Pulmonary artery endothelial cell (primary cell): ENCODE results near the gene CNOT2. TPM values are rescaled to one million over a fixed set of nuclear protein-coding genes. Genes with fewer than 3 reads are reported as not detected.

ENCODE experiments used
- DNase-seq: peaks from one replicate; pipeline ENCODE4 v3.0.0-alpha.2; 2011; ENCODE audit warnings: low read depth, low spot score
- total RNA-seq: library from RNA; depleted of rRNA; stranded (reverse); fragments of >200 nt; gene quantifications from 2 replicates; pipeline ENCODE4 v1.2.3, GENCODE V29; 2014

Gene CNOT2, protein sequence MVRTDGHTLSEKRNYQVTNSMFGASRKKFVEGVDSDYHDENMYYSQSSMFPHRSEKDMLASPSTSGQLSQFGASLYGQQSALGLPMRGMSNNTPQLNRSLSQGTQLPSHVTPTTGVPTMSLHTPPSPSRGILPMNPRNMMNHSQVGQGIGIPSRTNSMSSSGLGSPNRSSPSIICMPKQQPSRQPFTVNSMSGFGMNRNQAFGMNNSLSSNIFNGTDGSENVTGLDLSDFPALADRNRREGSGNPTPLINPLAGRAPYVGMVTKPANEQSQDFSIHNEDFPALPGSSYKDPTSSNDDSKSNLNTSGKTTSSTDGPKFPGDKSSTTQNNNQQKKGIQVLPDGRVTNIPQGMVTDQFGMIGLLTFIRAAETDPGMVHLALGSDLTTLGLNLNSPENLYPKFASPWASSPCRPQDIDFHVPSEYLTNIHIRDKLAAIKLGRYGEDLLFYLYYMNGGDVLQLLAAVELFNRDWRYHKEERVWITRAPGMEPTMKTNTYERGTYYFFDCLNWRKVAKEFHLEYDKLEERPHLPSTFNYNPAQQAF
- total RNA-seq = 124 and 187 TPM in 2 replicates

DNA sequence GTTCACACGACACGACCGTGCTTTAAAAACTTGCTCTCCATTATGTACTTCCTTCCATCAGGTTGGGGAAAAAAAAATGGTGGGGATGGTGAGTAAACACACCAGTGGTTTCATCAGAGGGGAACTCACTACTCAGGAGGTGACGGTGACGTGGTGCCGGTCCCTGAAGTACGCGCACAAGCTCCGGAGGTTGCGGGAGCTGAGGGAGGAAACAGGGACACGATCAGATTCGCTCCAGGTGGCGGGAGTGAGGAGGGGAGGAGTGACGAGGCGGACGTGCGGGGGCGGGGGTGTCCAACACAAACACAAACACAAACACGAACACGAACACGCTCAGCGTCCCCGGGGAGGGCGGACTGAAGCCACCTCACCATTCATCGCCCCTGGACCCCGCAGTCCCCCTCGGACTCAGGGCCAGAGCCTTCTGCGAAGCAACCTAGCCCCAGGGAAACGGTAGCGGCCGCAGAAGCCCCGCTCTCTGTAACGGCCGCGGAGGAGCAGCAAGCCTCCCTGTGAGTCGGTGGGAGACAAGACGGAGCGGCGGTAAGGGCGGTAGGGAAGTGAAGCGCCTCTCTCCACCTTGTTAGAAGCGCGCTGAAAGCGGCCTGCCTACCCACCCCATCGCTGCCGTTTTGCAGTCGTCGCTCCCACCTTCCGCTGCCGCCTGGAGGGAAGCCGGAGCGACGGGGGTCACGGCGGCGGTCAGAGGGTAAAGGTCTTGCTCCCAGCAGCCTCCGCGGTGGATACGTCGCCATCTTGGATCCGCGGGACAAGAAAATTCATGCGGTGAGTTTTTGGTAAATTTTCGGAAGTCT, at the start of gene CNOT2:
CNOT2 (plus strand) TSS at position 739 of the 815 bp plus-strand sequence. CDS start 34,794 bp downstream, outside the sequence.
- peak; percentile 75 for DNase-seq

DNA sequence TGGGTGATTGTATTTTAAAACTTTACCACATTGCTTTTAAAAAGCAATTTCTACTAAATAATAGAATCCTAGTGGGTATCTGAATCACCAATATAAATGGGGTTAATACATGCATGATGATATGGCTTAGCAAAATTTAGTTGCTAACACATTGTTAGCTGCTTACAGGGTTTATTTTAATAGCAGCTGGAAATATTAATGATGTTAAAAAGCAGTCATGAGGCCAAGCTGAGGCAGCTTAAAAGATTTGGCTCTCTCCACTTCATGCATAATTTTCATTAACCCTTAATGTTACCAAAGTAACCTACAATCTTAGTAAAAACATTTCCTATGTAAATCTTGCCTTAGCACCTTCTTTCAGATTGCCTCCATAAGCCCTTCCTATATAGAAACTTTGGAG, 49.2 kb upstream of the CNOT2 start:
- no peak for DNase-seq

DNA sequence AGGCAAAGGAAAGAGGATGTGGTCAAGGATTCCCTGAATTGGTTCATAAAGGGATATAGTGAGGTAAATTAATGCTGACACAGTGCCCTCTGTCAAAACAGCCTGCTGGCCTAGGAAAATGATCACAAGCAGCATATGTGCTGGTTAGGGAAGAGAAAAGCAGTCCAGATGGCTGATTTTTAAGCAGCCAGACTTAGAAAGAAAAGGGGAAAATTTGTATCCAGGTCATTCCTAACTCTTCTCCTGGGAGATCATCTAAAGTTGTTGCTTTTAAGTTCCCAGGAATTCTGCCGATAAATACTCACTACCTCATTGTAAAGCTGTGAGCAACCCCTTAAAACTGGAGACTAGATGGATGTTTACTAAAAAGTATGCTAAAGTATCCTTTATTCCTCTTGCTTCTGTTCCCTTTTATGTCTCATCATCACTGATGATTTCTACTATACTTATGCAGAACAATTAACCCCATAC, 46.4 kb upstream of the CNOT2 start:
- no peak for DNase-seq

DNA sequence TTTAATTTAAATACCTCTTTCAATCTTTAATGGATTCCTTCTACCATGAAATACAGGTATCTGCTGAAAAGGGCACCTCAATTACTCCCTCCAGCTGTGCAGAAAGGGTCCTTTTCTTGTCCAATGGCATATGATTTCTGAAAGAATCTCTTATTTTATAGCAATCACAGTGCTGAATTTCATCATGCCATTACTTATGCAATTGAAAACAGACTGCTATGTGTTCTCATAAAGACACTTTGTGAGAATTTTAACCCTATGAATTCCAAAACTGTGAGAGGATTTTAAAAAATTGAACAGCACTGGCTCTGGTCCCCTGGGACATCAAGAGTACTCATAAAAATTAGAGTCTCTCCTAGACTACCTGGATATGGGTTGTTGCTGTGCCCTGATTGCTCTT, 45.9 kb upstream of the CNOT2 start:
- DNase-seq = no peak

DNA sequence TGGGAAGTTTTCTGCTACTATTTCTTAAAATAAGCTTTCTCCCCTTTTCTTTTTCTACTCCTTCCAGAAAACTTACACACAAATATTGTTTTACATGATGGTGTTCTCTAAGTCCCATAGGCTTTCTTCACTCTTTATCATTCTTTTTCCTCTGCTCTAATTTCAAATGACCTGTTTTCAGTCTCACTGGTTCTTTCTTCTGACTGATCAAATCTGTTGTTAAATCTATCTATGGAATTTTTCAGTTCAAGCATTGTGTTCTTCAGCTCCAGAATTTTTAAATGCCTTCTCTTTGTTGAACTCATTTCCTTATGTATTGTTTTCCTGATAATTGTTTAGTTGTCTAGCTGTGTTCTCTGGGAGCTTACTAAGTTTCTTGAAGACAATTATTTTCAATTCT, 29.5 kb upstream of the CNOT2 start:
- DNase-seq = no peak

DNA sequence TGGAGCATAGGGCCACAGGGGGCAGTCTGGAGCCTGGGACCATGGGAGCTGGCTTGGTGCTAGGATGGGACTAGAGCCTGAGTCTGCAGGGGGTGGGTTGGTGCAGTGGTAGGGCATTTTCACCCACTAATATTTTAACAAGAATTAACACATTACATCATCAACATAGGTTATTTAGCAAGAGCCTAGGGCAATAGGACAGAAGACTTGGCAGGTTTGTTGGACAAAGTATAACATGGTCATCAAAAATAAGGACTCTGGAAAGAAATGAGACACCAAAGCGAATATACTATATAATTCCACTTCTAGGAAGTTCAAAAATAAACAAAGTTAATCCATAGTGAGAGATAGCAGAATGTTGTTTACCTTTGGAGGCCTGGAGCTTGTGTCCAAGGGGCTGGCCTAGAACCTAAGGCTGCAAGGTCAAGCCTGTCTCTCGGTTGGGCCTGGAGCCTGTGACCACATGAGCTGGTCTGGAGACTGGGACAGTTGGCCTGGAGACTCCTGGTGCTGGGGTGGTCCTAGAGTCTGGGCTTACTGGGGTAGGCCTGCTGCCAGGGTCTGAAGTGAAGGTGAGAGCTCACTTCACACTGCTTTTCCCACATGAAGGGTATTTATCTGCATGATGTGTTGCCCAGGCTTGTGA, 28.1 kb upstream of the CNOT2 start:
- DNase-seq = no peak

DNA sequence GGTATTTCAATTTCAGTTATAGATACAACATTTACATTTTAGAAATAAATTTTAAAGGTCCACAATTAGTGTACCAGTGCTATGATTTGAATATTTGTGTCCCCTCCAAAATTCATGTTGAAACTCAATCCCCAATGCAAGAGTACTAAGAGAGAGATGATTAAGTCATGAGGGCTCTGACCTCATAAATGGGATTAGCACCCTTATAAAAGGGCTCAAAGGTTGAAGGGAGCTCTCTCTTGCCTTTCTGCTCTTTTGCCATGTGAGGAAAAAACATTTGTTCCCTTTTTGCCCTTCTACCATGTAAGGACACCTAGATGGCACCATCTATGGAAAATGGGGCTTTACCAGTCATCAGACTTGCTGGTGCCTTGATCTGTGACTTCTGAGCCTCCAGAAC, 25.8 kb upstream of the CNOT2 start:
- DNase-seq = no peak

DNA sequence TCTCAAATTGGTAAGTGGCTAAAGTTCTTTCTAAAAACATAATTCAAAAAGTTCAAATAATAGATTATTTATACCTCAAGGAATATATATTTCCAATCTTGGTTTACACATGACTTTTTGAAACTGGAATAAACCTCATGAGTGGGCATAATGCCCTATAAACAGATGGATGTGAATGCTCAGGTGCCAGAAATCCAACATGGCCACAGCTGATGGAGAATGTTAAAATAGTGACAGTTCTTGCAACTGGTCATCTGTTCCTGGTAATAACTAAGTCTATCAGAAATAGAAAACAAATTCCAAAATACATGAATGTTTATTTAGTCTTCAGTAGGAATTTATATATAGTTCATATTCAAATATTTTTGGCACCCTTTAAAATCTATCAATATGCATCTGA, 21.6 kb upstream of the CNOT2 start:
- no peak for DNase-seq

DNA sequence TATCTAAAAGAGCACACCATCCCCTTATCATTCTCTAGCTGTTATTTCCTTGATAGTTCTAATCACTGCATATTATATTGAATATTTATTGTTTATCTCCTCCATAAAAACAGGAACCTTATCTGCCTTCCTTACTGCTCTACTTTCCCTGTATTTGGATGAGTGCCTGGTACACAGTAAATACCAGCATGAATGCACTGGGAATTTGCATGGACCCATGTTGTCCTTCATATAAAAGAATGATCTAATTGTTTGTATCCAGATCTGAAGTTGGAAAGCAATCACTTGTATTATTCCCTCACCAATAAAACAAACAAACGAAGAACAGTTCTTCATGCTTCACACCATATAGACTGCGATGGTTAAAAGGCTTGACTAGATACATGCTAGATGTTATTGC, 15.3 kb upstream of the CNOT2 start:
- no peak for DNase-seq

DNA sequence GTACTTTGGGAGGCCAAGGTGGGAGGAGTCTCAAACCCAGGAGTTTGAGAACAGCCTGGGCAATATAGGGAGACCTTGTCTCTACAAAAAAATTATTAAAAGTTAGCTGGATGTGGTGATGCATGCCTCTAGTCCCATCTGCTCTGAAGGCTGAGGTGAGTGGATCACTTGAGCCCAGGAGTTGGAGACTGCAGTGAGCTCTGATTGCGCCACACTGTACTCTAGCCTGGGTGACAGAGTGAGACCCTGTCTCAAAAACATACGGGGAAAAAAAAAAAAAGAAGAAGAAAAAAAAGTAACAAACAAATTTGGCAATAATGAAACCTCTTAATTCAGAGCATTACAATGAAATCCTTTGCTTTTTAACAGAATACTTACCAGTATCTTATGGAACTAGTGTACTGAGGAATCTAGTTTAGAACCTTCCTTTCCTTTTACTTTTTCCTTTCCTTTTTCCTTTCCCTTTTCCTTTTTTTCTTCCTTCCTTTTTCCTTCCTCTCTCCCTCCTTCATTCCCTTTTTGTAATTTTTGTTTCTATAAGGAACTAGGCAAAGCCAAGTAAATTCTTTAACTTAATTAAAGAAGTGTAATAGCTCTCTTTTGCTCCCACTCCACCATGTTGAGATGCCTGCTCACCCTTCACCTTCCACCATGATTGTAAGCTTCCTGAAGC, 12.2 kb upstream of the CNOT2 start:
- no peak for DNase-seq

DNA sequence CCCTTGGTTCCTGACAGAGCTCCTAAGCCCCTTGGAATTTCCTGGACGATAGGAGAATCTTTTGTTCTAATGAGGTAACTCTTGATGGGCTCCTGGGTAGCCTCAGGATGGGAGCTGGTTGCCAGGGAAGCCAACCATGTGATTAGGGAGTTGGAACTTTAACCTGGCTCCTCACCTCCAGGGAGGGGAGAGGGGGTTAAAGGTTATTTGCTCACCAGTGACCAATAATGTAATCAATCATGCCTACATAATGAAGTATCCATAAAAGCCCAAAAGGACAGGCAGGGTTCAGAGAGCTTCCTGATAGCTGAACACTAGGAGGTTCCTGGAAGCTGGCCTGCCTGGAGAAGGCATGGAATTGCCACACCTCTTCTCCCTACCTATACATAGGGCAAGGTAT, 6.2 kb upstream of the CNOT2 start:
- no peak for DNase-seq

DNA sequence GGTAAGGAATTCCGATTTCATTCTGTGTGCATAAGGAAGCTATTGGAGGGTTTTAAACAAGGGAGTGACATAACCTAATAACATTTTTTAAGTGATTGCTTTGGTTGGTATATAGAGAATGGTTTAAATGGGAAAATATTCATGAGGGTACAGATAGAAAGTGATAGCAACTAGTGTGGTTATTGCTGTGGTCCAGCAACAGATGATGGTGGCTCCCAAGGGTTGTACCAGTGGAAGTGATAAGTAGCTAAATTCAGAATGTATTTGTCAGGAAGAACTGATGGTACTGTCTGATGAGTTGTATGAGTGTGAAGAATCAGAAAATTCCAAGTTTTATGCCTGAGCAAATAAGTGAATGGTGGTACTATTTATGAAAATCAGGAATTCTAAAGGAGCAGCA, 2.6 kb upstream of the CNOT2 start:
- DNase-seq = no peak

DNA sequence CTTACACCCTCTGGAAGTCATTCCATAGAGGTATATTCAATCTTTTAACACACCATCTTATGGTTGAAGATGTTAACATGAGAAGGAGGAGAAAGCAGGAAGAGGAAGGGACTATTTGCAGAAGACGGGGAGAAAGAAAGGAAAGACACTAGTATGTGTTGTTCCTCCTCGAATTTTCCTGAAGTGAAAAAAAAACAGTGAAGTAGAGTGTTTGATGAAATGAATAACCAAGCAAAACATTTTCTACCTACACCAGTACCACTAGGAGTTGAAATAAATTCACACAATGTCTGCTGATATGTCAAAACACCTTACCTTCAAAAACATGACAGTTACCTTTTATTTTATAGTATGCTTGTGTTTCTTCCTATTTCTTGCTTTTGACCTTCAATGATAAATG, 1.4 kb upstream of the CNOT2 start:
- DNase-seq = no peak

DNA sequence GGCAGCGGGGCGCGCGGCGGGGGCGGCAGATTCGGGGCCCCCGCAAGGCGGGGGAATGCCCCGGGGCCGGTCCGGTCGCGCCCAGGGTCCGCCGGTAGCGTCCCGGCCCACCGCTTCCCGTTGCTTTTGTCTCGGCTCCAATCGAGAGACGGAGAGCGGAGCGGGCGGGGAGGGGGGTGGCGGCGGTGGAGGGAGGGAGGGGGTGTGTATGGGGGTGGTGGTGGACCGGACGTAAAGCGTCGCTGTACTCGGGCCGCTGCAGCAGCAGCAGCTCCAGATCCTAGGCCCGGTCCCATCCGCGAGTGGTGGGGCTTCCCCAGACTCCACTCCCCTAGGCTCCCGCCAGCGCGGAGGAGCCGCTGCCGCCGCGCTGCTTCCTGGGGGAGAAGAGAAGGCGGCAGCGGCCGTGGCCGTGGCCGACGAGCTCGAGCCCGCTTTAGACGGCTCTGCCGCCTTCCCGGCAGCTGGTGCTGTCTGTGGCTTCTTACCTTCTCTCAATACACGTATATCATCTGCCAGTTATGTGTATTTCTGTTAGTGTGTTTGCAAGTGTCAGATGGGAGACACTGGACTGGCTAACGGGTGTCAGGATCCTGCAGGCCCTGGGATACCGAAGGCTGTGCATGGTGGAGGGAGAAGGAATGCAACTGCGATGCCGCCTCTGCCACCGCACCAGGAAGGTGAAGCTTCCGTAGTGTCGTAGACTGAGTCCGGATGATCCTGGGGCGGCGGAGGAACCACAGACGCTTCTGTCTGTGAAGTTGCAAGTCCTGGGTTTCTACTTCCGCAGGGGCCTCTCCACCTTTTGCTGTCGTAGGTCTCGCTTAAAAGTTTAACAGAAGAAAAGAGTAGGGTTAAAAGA, 508 bp downstream of the CNOT2 start:
- DNase-seq = no peak

DNA sequence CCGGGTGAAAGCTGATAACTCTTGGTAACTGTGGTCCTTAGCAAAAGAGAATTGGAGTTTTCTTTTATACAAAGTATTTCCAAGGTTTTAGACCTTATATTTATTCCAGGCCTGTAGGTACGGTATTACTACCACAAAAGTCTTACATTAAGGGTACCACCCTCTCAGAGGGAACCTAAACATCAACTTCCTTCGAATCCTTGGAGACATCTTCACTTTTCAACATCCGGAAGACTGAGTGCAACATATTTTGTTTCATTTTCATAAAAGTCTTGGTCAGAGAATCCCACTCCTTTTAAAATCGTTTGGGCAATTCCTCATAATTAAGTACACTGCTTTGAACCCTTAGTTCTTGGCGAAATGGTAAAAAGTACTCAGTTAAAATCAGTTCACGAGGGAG, 1.2 kb downstream of the CNOT2 start:
- no peak for DNase-seq

DNA sequence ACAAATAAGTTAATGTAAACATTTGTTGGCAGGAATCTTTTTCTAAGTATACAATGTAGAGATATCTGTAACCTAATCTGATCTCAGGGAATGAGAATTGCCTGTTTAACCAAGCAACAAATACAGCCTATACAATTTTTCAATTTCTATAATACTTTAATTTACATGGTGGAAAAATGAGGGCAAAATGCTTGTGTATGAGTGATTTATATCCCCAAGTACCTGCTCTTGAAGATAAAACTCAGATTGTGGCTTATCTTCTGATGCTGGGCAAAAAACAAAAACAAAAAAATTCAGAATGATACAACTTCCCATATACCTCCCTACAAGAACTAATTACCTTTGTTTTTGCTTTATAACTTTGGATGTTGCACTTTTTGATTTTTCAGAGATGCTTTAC, 2.2 kb downstream of the CNOT2 start:
- no peak for DNase-seq

DNA sequence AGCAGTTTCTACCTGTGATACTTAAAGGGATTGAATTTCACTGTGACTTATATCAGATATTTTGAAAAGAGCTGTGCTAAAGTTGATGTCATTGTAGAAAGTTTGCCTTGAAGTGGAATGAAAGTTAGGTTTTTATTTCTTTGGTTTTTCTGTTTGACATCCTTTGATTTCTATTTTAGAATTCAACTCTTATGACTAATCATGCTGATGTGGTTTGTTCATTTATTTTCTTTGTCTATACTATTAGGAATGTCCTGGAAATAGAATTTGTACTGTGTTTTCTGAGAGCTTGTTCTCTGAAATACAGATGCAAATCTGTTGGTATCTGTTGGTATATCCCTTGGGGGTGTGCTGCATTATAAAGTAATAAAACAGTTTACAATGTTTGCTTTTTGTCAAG, 3.3 kb downstream of the CNOT2 start:
- DNase-seq = no peak

DNA sequence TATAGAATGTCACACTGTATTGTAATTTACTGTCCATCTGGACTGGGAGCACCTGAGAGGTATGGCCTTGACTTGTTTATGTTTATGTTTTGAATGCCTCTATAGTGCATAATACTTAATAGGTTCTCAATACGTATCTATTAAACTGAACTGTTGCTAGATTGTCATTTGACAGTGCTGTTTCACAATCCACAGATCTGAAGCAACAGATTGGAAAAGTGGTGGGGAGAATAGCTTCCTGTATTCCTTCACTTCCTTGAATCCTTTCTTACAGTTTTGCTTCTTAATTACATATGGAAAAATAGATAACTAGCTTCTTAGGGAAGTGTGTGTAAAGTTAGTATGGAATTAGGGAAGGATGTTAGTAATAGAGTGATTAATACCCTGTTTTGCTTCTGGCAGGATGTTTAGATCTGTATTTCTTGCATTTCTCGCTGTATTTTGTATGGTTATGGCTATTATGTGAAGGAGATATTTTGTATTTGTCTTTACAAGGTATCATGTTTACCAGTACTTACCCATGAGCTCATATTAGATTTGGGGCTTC, 4.5 kb downstream of the CNOT2 start:
- DNase-seq = no peak

DNA sequence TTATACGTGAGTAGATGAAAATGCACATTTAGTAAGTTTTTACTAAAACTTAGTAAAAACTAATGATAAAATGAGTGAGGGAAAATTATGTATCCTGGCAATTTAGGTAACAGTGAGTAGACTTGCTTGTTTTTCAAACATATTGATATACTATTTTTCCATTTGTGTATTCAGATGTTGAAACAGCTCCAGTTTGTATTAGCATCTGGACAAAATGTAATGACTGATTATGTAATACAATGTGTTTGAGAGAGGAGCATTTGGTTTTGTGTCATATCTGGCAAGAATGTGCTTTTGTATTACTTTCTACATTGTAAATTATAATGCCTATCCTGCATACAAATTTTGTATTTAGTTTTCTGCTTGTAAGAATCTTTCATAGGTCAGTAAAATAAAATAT, 5.6 kb downstream of the CNOT2 start:
- no peak for DNase-seq

DNA sequence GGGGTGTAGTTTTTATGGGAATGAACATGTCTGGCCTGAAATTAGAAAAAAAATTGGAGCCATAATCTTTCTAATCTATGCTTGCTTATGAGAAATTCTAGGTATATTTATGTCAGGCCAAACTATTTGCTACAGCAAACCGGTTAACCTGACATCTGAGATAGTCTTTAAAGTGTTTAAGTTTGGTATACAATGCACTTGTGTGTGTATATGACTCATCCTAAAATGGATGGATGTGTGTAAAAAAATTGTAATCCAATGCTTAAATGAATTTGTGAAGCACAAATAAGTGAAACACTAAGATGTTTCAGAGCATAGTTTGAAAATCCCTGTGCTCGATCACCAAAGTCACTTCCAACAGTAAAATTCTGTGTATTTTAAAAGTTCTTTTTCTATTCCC, 6.7 kb downstream of the CNOT2 start:
- DNase-seq = no peak
